H4 (cell line): ENCODE measurements around the gene NSF. TPM values are rescaled to one million over a fixed set of nuclear protein-coding genes. Genes with fewer than 3 reads are reported as not detected.
"Not testable (repeated sequence)": the region's sequence is repeated elsewhere in the genome, so short reads cannot be mapped to it uniquely, and the experiment has no call there.

Experiments used
- DNase-seq: peaks from one replicate; pipeline ENCODE4 v3.0.0-alpha.2; 2015; ENCODE audit warnings: low spot score
- total RNA-seq: library from RNA; depleted of rRNA; stranded (reverse); fragments of >200 nt; shearing (Covaris generic); gene quantifications from 2 replicates; pipeline ENCODE4 v1.2.3, GENCODE V29; 2014

Gene NSF
- total RNA-seq, 1 experiment from 2014 or later = 68.2 TPM

GRCh38 chr17:46773676-46774075 is 183.2 kb downstream of the NSF start:
- DNase-seq = no peak

GRCh38 chr17:46774108-46774737 is 183.8 kb downstream of the NSF start:
- DNase-seq = no peak

GRCh38 chr17:46776298-46777005 is 186.0 kb downstream of the NSF start:
- DNase-seq = no peak

GRCh38 chr17:46777943-46778915 is 187.8 kb downstream of the NSF start:
- no peak for DNase-seq

- no peak for DNase-seq
These were observed 189.5 kb downstream of the NSF start for GRCh38 chr17:46780003-46780373.

GRCh38 chr17:46782250-46782953 is 191.9 kb downstream of the NSF start:
- peak; percentile 62 for DNase-seq

- no peak for DNase-seq
These were observed 192.6 kb downstream of the NSF start for GRCh38 chr17:46783031-46783593.

GRCh38 chr17:46785696-46786095 is 195.2 kb downstream of the NSF start:
- DNase-seq = no peak

GRCh38 chr17:46787478-46787877 is 197.0 kb downstream of the NSF start:
- DNase-seq = no peak

GRCh38 chr17:46788300-46788699 is 197.8 kb downstream of the NSF start:
- DNase-seq = no peak

GRCh38 chr17:46788796-46789195 is 198.3 kb downstream of the NSF start:
- no peak for DNase-seq

- no peak for DNase-seq
These were observed 199.1 kb downstream of the NSF start for GRCh38 chr17:46789610-46790009.

GRCh38 chr17:46790216-46790615 is 199.7 kb downstream of the NSF start:
- DNase-seq = no peak

- no peak for DNase-seq
These were observed 201.1 kb downstream of the NSF start for GRCh38 chr17:46791531-46791930.

GRCh38 chr17:46792071-46792470 is 201.6 kb downstream of the NSF start:
- no peak for DNase-seq

GRCh38 chr17:46793023-46793422 is 202.6 kb downstream of the NSF start:
- DNase-seq = not testable (repeated sequence)

GRCh38 chr17:46793541-46793940 is 203.1 kb downstream of the NSF start:
- DNase-seq = no peak

GRCh38 chr17:46794318-46794717 is 203.8 kb downstream of the NSF start:
- no peak for DNase-seq

GRCh38 chr17:46795379-46795952 is 205.0 kb downstream of the NSF start:
- peak; percentile 78 for DNase-seq

GRCh38 chr17:46796084-46796483 is 205.6 kb downstream of the NSF start:
- no peak for DNase-seq

GRCh38 chr17:46796524-46796923 is 206.1 kb downstream of the NSF start:
- DNase-seq = no peak
